Transverse colon (tissue), 4 donors: Measurements from ENCODE around the gene SHISAL1. TPM values are rescaled to one million over a fixed set of nuclear protein-coding genes. Genes with fewer than 3 reads are reported as not detected.
A peak's percentile ranks its signal among the peaks of the same experiment; 100 is the strongest.

Experiments
- DNase-seq: peaks from one replicate; pipeline ENCODE4 v3.0.0-alpha.2; 2019
- H3K27ac ChIP-seq, 4 donors: fragments of 200-600 bp; sonication (generic); 2 replicates each; pipeline ENCODE4 v1.5.1; 2016 to 2018; ENCODE audit warnings: inconsistent platforms in 4 of 4
- H3K27me3 ChIP-seq: fragments of 200-600 bp; sonication (generic); 2 replicates; pipeline ENCODE4 v1.5.1; 2017; ENCODE audit warnings: inconsistent platforms
- H3K36me3 ChIP-seq, 4 donors: fragments of 200-600 bp; sonication (generic); 2 replicates each; pipeline ENCODE4 v1.5.1; 2017 to 2019; ENCODE audit warnings: inconsistent platforms in 4 of 4
- H3K4me1 ChIP-seq, 4 donors: fragments of 200-600 bp; sonication (generic); 2 replicates each; pipeline ENCODE4 v1.5.1; 2017 to 2020; ENCODE audit warnings: inconsistent platforms in 4 of 4
- H3K4me3 ChIP-seq, 4 donors: fragments of 200-600 bp; sonication (generic); 1 replicate in 1 of 4; 2 replicates in 3 of 4; pipeline versions ENCODE4 v1.5.1 to v1.6.1; 2017 to 2019; ENCODE audit warnings: inconsistent platforms in 4 of 4
- H3K9me3 ChIP-seq, 2 donors: fragments of 200-600 bp; sonication (generic); 2 replicates each; pipeline ENCODE4 v1.5.1; 2017 to 2019; ENCODE audit warnings: inconsistent platforms in 2 of 2
- CTCF ChIP-seq, 5 experiments: fragments of 200-600 bp in 3 of 5; fragments of 450-650 bp in 2 of 5; sonication (generic) in 3 of 5; IDR thresholded peaks; 1 replicate in 2 of 5; 2 replicates in 3 of 5; pipeline ENCODE4 v1.5.1; 2016 to 2017; ENCODE audit warnings: antibody characterized with exemption in 5 of 5, inconsistent platforms in 3 of 5, mild to moderate bottlenecking in 2 of 5, moderate library complexity in 1 of 5
- EP300 ChIP-seq: sonication (generic); formaldehyde crosslinking; IDR thresholded peaks from one replicate; pipeline ENCODE4 v1.6.1; 2017; ENCODE audit warnings: antibody characterized with exemption, low read depth
- POLR2A ChIP-seq: fragments of 450-650 bp; IDR thresholded peaks from one replicate; pipeline ENCODE4 v1.6.1; 2016; ENCODE audit warnings: antibody characterized with exemption, mild to moderate bottlenecking, moderate library complexity
- POLR2AphosphoS5 ChIP-seq, 3 donors: sonication (generic); formaldehyde crosslinking; IDR thresholded peaks; one replicate each; pipeline ENCODE4 v1.6.1; 2016; ENCODE audit warnings: antibody characterized with exemption in 3 of 3
- WGBS, 2 donors: methylation state at CpG; one replicate each; pipeline ENCODE4 v1.1.5; 2018; ENCODE audit warnings: low coverage in 1 of 2; 5-methylcytosine and 5-hydroxymethylcytosine counted together
- in situ Hi-C, 4 donors: fragments of 200-750 bp; cut with MboI; loops; one replicate each; pipeline versions ENCODE4 v1.15.0 to v1.15.1; 2017; ENCODE audit warnings: low sequenced_read_pairs in 3 of 4, low pct_ligation_motif_present in 1 of 4, low pct_unique_long_range_greater_than_20kb in 1 of 4
- intact Hi-C: fragments of 100-400 bp; cut with DNase I; formaldehyde crosslinking; loops from one replicate; pipeline ENCODE4 v1.15.1; 2023; ENCODE audit warnings: low total_unique reads
- total RNA-seq, 4 donors: library from RNA; depleted of rRNA; stranded (reverse); fragments of >200 nt; gene quantifications; one replicate each; pipeline ENCODE4 v1.1.0, GENCODE V29; 2016

SHISAL1 gene
- total RNA-seq, 4 donors from 2014 or later = 1.9 to 4.6 (median 3.2) TPM

DNA sequence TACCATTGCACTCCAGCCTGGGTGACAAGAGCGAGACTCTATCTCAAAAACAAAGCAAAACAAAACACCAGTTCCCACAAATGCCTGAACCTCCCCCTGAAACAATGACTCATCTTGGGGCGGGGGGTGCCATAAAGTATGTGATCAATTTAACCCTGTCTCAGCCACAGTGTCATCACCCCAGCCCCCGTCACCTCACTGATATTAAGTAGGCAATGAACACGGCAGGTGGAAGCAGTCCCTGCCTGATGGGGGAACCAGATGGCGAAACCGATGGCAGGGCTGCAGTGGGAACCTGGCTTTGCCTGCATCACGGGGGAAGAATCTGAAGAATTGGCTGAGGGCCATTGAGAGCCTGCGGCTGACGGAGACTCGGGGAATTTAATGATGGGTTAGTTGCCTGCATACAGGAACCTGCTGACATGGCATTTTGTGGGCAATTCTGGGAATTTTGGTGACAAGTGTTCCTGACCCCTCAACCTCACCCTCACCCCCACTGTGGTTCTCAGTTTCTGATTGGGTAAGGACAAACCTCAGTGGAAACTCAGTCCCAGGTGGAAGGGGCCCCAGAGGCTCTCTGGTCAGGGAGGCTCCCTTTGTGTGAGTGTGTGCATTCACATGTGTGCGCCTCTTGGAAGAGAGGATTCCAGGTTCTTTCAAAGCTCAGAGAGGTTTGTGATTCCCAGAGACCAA, 39.1 kb upstream of the SHISAL1 start:
- Histone ChIP-seq H3K4me3 (no peak overlapping the region), H3K4me1 (peaks cover 0 to 6% (median 2%) of the 10 kb centered on the region in 4 donors)
- TF ChIP-seq POLR2AphosphoS5 (IDR thresholded peaks at IDR 0.05) (peak; percentile 10 to 21 (median 21)), EP300 (no peak)

DNA sequence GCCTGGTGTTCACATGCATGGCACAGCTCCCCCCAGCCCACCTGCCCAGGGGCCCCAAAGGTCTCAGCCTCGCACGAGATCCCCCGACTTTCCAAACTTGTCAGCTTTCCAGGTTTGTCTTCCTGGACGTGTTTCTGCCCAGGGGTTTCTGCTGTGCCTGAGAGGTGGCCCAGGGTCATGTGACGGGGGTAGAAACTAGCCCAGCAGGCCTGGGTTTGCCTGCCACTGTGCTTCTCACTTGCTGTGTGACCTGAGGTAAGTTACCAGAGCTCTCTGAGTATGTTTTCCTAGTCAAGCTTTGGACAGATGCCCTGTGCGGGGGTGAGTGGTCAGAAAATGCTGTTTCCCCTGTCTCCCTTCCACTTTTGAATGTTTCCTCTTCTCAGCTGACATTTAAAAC, 38.3 kb upstream of the SHISAL1 start:
- TF ChIP-seq POLR2AphosphoS5 (IDR thresholded peaks at IDR 0.05) (no peak), POLR2A (no peak), EP300 (no peak), CTCF (IDR thresholded peaks at IDR 0.05) (no peak)
- no peak overlapping the region for H3K27ac ChIP-seq
- 54% methylated on average over 6 of the region's 6 CpGs; no CpG with 5 or more reads in 1 of the 2 donors for WGBS, 2 donors
- H3K36me3 ChIP-seq = no peaks in the 10 kb centered on the region
- in situ Hi-C loops = no loop called here
- H3K9me3 ChIP-seq = no peaks in the 10 kb centered on the region
- H3K4me3 ChIP-seq = no peak overlapping the region
- H3K27me3 ChIP-seq = peaks cover 3% of the 10 kb centered on the region
- H3K4me1 ChIP-seq = peaks cover 0 to 6% (median 2%) of the 10 kb centered on the region in 4 donors
- intact Hi-C loops = no loop called here
- no peak for DNase-seq

More for the DNA sequence above, 39.1 kb upstream of the SHISAL1 start:
- H3K27me3 ChIP-seq = peaks cover 3% of the 10 kb centered on the region
- in situ Hi-C loops (no loop called here), intact Hi-C loops (no loop called here)
- no peaks in the 10 kb centered on the region for H3K9me3 ChIP-seq
- 18 to 67% methylated on average over 1 to 11 of the region's 11 CpGs for WGBS, 2 donors
- peak; percentile 54 for DNase-seq
- H3K36me3 ChIP-seq = no peaks in the 10 kb centered on the region
- H3K27ac ChIP-seq = no peak overlapping the region

- Histone ChIP-seq H3K4me1 (peaks cover 0 to 6% (median 2%) of the 10 kb centered on the region in 4 donors), H3K27ac (no peak overlapping the region), H3K27me3 (peaks cover 3% of the 10 kb centered on the region), H3K9me3 (no peaks in the 10 kb centered on the region), H3K36me3 (no peaks in the 10 kb centered on the region), H3K4me3 (no peak overlapping the region)
- intact Hi-C loops = no loop called here
- in situ Hi-C loops = no loop called here
- WGBS, 2 donors = 60% methylated on average over 4 of the region's 5 CpGs; no CpG with 5 or more reads in 1 of the 2 donors
- no peak for TF ChIP-seq EP300
- TF ChIP-seq POLR2AphosphoS5 (IDR thresholded peaks at IDR 0.05) = no peak
- no peak for TF ChIP-seq CTCF (IDR thresholded peaks at IDR 0.05)
- TF ChIP-seq POLR2A = no peak
- DNase-seq = no peak
Observed at GRCh38 chr22:44349594-44349993, 36.8 kb upstream of the SHISAL1 start.

GRCh38 chr22:44348971-44349560, 36.3 kb upstream of the SHISAL1 start:
- no peak for TF ChIP-seq EP300
- TF ChIP-seq CTCF (IDR thresholded peaks at IDR 0.05) = no peak
- TF ChIP-seq POLR2A = no peak
- TF ChIP-seq POLR2AphosphoS5 (IDR thresholded peaks at IDR 0.05) = no peak
- intact Hi-C loops = no loop called here
- no peaks in the 10 kb centered on the region for H3K9me3 ChIP-seq

More at GRCh38 chr22:44348971-44349560, 36.3 kb upstream of the SHISAL1 start:
- H3K4me1 ChIP-seq = peaks cover 0 to 6% (median 2%) of the 10 kb centered on the region in 4 donors
- H3K27me3 ChIP-seq = peaks cover 3% of the 10 kb centered on the region
- H3K27ac ChIP-seq = no peak overlapping the region
- H3K36me3 ChIP-seq = no peaks in the 10 kb centered on the region
- in situ Hi-C loops = no loop called here
- no peak overlapping the region for H3K4me3 ChIP-seq
- 63% methylated on average over 18 of the region's 19 CpGs; no CpG with 5 or more reads in 1 of the 2 donors for WGBS, 2 donors
- DNase-seq = no peak
